K562 (cell line): Measurements from ENCODE around the gene PRSS8. TPM values are rescaled to one million over a fixed set of nuclear protein-coding genes. Genes with fewer than 3 reads are reported as not detected.

Experiments used
- BHLHE40 ChIP-seq: IDR thresholded peaks from 2 replicates; pipeline ENCODE4 v1.6.1; 2011; ENCODE audit warnings: low read length, improper control_type of control experiment
- BRF1 ChIP-seq: IDR thresholded peaks from 3 replicates; pipeline ENCODE4 v1.6.1; 2011; ENCODE audit warnings: borderline replicate concordance, mild to moderate bottlenecking; ENCODE audit not compliant: insufficient read length; ENCODE audit errors: extremely low read depth
- BRF2 ChIP-seq: IDR thresholded peaks from 3 replicates; pipeline ENCODE4 v1.6.1; 2011; ENCODE audit warnings: borderline replicate concordance, mild to moderate bottlenecking; ENCODE audit not compliant: insufficient read length, insufficient read depth
- CUX1 ChIP-seq: fragments of 200-800 bp; sonication (Bioruptor generic); IDR thresholded peaks from 2 replicates; pipeline ENCODE4 v1.6.1; 2016; ENCODE audit warnings: missing genetic modification characterization, missing compliant biosample characterization
- ELF2 ChIP-seq: fragments of 250-450 bp; sonication (Bioruptor Pico); IDR thresholded peaks from 2 replicates; pipeline ENCODE4 v1.5.0; 2021; ENCODE audit warnings: mild to moderate bottlenecking
- FIP1L1 ChIP-seq: fragments of 200-400 bp; formaldehyde crosslinking; IDR thresholded peaks from 2 replicates; pipeline ENCODE4 v1.6.1; 2018; ENCODE audit warnings: mild to moderate bottlenecking, low read depth, low read length; ENCODE audit not compliant: poor library complexity, severe bottlenecking
- GTF2F1 ChIP-seq: IDR thresholded peaks from 2 replicates; pipeline ENCODE4 v1.6.1; 2011; ENCODE audit warnings: low read depth, low read length, improper control_type of control experiment
- HNRNPLL ChIP-seq: fragments of 200-400 bp; formaldehyde crosslinking; IDR thresholded peaks from 2 replicates; pipeline ENCODE4 v1.6.1; 2017; ENCODE audit warnings: low read length, low read depth, mild to moderate bottlenecking; ENCODE audit not compliant: poor library complexity, severe bottlenecking
- KAT8 ChIP-seq: fragments of 450-650 bp; IDR thresholded peaks from 2 replicates; pipeline ENCODE4 v1.6.1; 2016; ENCODE audit warnings: low read depth, mild to moderate bottlenecking
- KLF16 ChIP-seq: IDR thresholded peaks from 2 replicates; pipeline ENCODE4 v1.6.1; 2016; ENCODE audit warnings: antibody characterized with exemption
- MAFG ChIP-seq: fragments of 450-650 bp; conservative IDR thresholded peaks from 2 replicates; pipeline ENCODE4 v1.6.1; 2016; ENCODE audit warnings: missing genetic modification characterization, missing compliant biosample characterization
- MCM3 ChIP-seq: fragments of 450-650 bp; IDR thresholded peaks from 2 replicates; pipeline ENCODE4 v1.6.1; 2016
- PHB2 ChIP-seq: fragments of 450-650 bp; IDR thresholded peaks from 2 replicates; pipeline ENCODE4 v1.6.1; 2017; ENCODE audit warnings: low read depth
- RHOXF2B ChIP-seq: fragments of 250-450 bp; sonication (Bioruptor Pico); conservative IDR thresholded peaks from 2 replicates; pipeline ENCODE4 v1.5.1; 2021
- SMARCA4 ChIP-seq: fragments of 450-650 bp; IDR thresholded peaks from 2 replicates; pipeline ENCODE4 v1.6.1; 2016
- TARDBP ChIP-seq: fragments of 450-650 bp; IDR thresholded peaks from 2 replicates; pipeline ENCODE4 v1.6.1; 2016
- ZNF311 ChIP-seq: fragments of 250-450 bp; sonication (Bioruptor Pico); IDR thresholded peaks from 2 replicates; pipeline ENCODE4 v1.4.0; 2020; ENCODE audit warnings: mild to moderate bottlenecking, moderate library complexity
- polyA plus RNA-seq, 8 experiments: library from polyadenylated mRNA; depleted of rRNA in 4 of 8; stranded (reverse) in 5 of 8; unstranded in 3 of 8; fragments of >200 nt; fragmentation: Nextera tagmentation in 2 of 8; fragmentation: Illumina TruSeq in 1 of 8; extraction: Ambion mirVana in 2 of 8; extraction: Trizol in 1 of 8; gene quantifications; 2 replicates each; pipeline versions ENCODE4 v1.2.1 to v1.2.3, GENCODE V29; 2011 to 2014; ENCODE audit warnings: inconsistent platforms in 1 of 8, missing spikeins in 1 of 8
- total RNA-seq, 7 experiments: library from RNA; depleted of rRNA in 6 of 7; stranded (reverse); fragments of >200 nt in 6 of 7; fragmentation: Illumina TruSeq in 2 of 7; extraction: Trizol in 2 of 7; gene quantifications; 2 replicates each; pipeline versions ENCODE4 v1.2.1 to v1.2.3, GENCODE V29; 2011 to 2021; ENCODE audit warnings: low replicate concordance in 1 of 7
- TF ChIP-seq, protein P1 (sequence below): sonication (generic); formaldehyde crosslinking; IDR thresholded peaks from 2 replicates; pipeline ENCODE4 v1.8.1; 2023; ENCODE audit warnings: mild to moderate bottlenecking, missing genetic modification reagents

The PRSS8 gene
- total and polyA plus RNA-seq, 9 of the 15 experiments (the other 6 are each of a cell fraction or from before 2014, with no cell fraction given), result 0.25 to 3.9 (median 1.3) TPM; not detected in 1

GRCh38 chr16:31117384-31118222 lies 17.9 kb downstream of the PRSS8 start, which contains the start of gene KAT8 (continued):
- TF ChIP-seq, protein P1, sequence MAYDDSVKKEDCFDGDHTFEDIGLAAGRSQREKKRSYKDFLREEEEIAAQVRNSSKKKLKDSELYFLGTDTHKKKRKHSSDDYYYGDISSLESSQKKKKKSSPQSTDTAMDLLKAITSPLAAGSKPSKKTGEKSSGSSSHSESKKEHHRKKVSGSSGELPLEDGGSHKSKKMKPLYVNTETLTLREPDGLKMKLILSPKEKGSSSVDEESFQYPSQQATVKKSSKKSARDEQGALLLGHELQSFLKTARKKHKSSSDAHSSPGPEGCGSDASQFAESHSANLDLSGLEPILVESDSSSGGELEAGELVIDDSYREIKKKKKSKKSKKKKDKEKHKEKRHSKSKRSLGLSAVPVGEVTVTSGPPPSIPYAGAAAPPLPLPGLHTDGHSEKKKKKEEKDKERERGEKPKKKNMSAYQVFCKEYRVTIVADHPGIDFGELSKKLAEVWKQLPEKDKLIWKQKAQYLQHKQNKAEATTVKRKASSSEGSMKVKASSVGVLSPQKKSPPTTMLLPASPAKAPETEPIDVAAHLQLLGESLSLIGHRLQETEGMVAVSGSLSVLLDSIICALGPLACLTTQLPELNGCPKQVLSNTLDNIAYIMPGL (CRISPR knock-in tag), result no peak
- TF ChIP-seq CUX1 (CRISPR knock-in tag) (no peak), MAFG (tag) (no peak), BHLHE40 (peak; percentile 59), ELF2 (CRISPR knock-in tag) (no peak; the same call in 1 of the 2 replicates), ZNF311 (CRISPR knock-in tag) (no peak), HNRNPLL (peak; percentile 30), MCM3 (no peak), PHB2 (no peak), FIP1L1 (peak; percentile 54), KAT8 (no peak), GTF2F1 (peak; percentile 67; the same call in 1 of the 2 replicates), KLF16 (no peak), BRF1 (no peak), TARDBP (no peak), SMARCA4 (no peak), RHOXF2B (no peak), BRF2 (no peak)
